NB4 (cell line): ENCODE results near the gene BARHL1.

Experiments used
- DNase-seq: peaks from one replicate; pipeline ENCODE4 v3.0.0; 2010; ENCODE audit warnings: low read depth
- H3K4me3 ChIP-seq: one replicate; pipeline ENCODE4 v1.5.1; 2011; ENCODE audit warnings: mild to moderate bottlenecking, low read depth, low read length, moderate library complexity
- MAX ChIP-seq: IDR thresholded peaks from 2 replicates; pipeline ENCODE4 v1.6.1; 2011; ENCODE audit warnings: low read depth, low read length
- MYC ChIP-seq: IDR thresholded peaks from 2 replicates; pipeline ENCODE4 v1.6.1; 2011; ENCODE audit warnings: low read depth, low read length
- POLR2A ChIP-seq: IDR thresholded peaks from 2 replicates; pipeline ENCODE4 v1.6.1; 2011; ENCODE audit warnings: mild to moderate bottlenecking; ENCODE audit not compliant: insufficient read length; ENCODE audit errors: extremely low read depth
- TF ChIP-seq, protein P1 (sequence below): IDR thresholded peaks from one replicate; pipeline ENCODE4 v1.5.1; 2012; ENCODE audit warnings: low read depth, low read length

BARHL1 gene

GRCh38 chr9:132582276-132582785 is at the start of gene BARHL1:
TSS of gene BARHL1 (plus strand) at chr9:132582606. CDS start at chr9:132582798, 192 bp downstream.
- TF ChIP-seq, protein P1, sequence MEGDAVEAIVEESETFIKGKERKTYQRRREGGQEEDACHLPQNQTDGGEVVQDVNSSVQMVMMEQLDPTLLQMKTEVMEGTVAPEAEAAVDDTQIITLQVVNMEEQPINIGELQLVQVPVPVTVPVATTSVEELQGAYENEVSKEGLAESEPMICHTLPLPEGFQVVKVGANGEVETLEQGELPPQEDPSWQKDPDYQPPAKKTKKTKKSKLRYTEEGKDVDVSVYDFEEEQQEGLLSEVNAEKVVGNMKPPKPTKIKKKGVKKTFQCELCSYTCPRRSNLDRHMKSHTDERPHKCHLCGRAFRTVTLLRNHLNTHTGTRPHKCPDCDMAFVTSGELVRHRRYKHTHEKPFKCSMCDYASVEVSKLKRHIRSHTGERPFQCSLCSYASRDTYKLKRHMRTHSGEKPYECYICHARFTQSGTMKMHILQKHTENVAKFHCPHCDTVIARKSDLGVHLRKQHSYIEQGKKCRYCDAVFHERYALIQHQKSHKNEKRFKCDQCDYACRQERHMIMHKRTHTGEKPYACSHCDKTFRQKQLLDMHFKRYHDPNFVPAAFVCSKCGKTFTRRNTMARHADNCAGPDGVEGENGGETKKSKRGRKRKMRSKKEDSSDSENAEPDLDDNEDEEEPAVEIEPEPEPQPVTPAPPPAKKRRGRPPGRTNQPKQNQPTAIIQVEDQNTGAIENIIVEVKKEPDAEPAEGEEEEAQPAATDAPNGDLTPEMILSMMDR: no peak
- TF ChIP-seq MYC (no peak), MAX (no peak), POLR2A (no peak)
- H3K4me3 ChIP-seq: peak within 1 kb of the TSS; percentile 21
- DNase-seq: no peak

- no peak overlapping the region for H3K4me3 ChIP-seq
- DNase-seq: no peak
- TF ChIP-seq, protein P1: no peak
- TF ChIP-seq MYC (no peak), MAX (no peak), POLR2A (no peak)
These were observed 47.6 kb upstream of the BARHL1 start for GRCh38 chr9:132534832-132535231.

GRCh38 chr9:132536124-132536523 is 46.3 kb upstream of the BARHL1 start:
- TF ChIP-seq, protein P1: no peak
- no peak for TF ChIP-seq POLR2A
- TF ChIP-seq MAX: no peak
- TF ChIP-seq MYC: no peak
- H3K4me3 ChIP-seq: no peak overlapping the region
- no peak for DNase-seq

- TF ChIP-seq MYC: no peak
- TF ChIP-seq MAX: no peak
- no peak for TF ChIP-seq POLR2A
- TF ChIP-seq, protein P1: no peak
These were observed 45.1 kb upstream of the BARHL1 start for GRCh38 chr9:132537352-132537751.

GRCh38 chr9:132538071-132538470 is 44.3 kb upstream of the BARHL1 start:
- no peak overlapping the region for H3K4me3 ChIP-seq
- TF ChIP-seq MYC (no peak), POLR2A (no peak), MAX (no peak)
- TF ChIP-seq, protein P1: no peak
- no peak for DNase-seq

More at GRCh38 chr9:132537352-132537751, 45.1 kb upstream of the BARHL1 start:
- no peak overlapping the region for H3K4me3 ChIP-seq
- DNase-seq: no peak

GRCh38 chr9:132539096-132539495 is 43.3 kb upstream of the BARHL1 start:
- H3K4me3 ChIP-seq: no peak overlapping the region
- TF ChIP-seq POLR2A: no peak
- TF ChIP-seq, protein P1: no peak
- TF ChIP-seq MAX: no peak
- TF ChIP-seq MYC: no peak
- DNase-seq: no peak
